Testis (tissue), 3 donors: ENCODE data around the gene CBFB. TPM values are rescaled to one million over a fixed set of nuclear protein-coding genes. Genes with fewer than 3 reads are reported as not detected.

Source experiments
- DNase-seq: peaks from one replicate; pipeline ENCODE4 v3.0.0-alpha.2; 2019
- H3K27ac ChIP-seq, 2 donors: fragments of 200-600 bp; sonication (generic); one replicate each; pipeline ENCODE4 v1.5.1; 2019
- H3K27me3 ChIP-seq: fragments of 200-600 bp; sonication (generic); one replicate; pipeline ENCODE4 v1.5.1; 2019
- H3K36me3 ChIP-seq: fragments of 200-600 bp; sonication (generic); one replicate; pipeline ENCODE4 v1.5.1; 2017; ENCODE audit warnings: low read depth; ENCODE audit errors: missing control alignments
- H3K4me1 ChIP-seq: fragments of 200-600 bp; sonication (generic); one replicate; pipeline ENCODE4 v1.5.1; 2019
- H3K4me3 ChIP-seq, 2 donors: fragments of 200-600 bp; sonication (generic); one replicate each; pipeline ENCODE4 v1.5.1; 2017 to 2019
- H3K9me3 ChIP-seq: fragments of 200-600 bp; sonication (generic); one replicate; pipeline ENCODE4 v1.5.1; 2017
- CTCF ChIP-seq, 3 experiments: fragments of 450-650 bp in 2 of 3; fragments of 200-600 bp in 1 of 3; sonication (generic) in 1 of 3; IDR thresholded peaks; one replicate each; pipeline ENCODE4 v1.5.1; 2016 to 2019; ENCODE audit warnings: antibody characterized with exemption in 3 of 3, mild to moderate bottlenecking in 2 of 3, moderate library complexity in 1 of 3
- POLR2A ChIP-seq: fragments of 450-650 bp; IDR thresholded peaks from one replicate; pipeline ENCODE4 v1.6.1; 2017; ENCODE audit warnings: antibody characterized with exemption, mild to moderate bottlenecking, moderate library complexity
- WGBS, 2 donors: methylation state at CpG; one replicate each; pipeline ENCODE4 v1.1.5; 2018; 5-methylcytosine and 5-hydroxymethylcytosine counted together
- intact Hi-C: fragments of 100-400 bp; cut with DNase I; formaldehyde crosslinking; loops from one replicate; pipeline ENCODE4 v1.15.1; 2023; ENCODE audit warnings: low total_unique reads
- polyA plus RNA-seq: library from polyadenylated mRNA; stranded (reverse); fragments of 350-450 nt; fragmentation: Illumina TruSeq; extraction: RNeasy Lipid Tissue Mini Kit (QIAGEN cat#74804); gene quantifications from one replicate; pipeline ENCODE4 v1.2.3, GENCODE V29; 2014; ENCODE audit warnings: low read depth, low replicate concordance; ENCODE audit not compliant: insufficient read depth
- total RNA-seq, 2 donors: library from RNA; depleted of rRNA; stranded (reverse); fragments of >200 nt; gene quantifications; one replicate each; pipeline ENCODE4 v1.2.3, GENCODE V29; 2016

Gene CBFB
- total and polyA plus RNA-seq, 3 donors from 2014 or later: 15.3 to 34.9 (median 23.3) TPM

- DNase-seq: peak; percentile 12
- Histone ChIP-seq H3K27ac (no peak overlapping the region), H3K4me1 (no peaks in the 10 kb centered on the region), H3K4me3 (no peak overlapping the region), H3K36me3 (no peaks in the 10 kb centered on the region), H3K9me3 (no peaks in the 10 kb centered on the region), H3K27me3 (no peaks in the 10 kb centered on the region)
- TF ChIP-seq POLR2A (no peak), CTCF (IDR thresholded peaks at IDR 0.05) (no peak)
- intact Hi-C loops: no loop called here
- WGBS, 2 donors: 82 to 92% methylated on average over 3 of the region's 3 CpGs
Observed at GRCh38 chr16:67021321-67021720, 7.6 kb upstream of the CBFB start.

GRCh38 chr16:67022531-67023214 lies 6.3 kb upstream of the CBFB start:
- intact Hi-C loops: no loop called here
- no peak for TF ChIP-seq POLR2A
- no peak for TF ChIP-seq CTCF (IDR thresholded peaks at IDR 0.05)
- WGBS, 2 donors: 71 to 72% methylated on average over 4 of the region's 4 CpGs

GRCh38 chr16:67023689-67024088 lies 5.3 kb upstream of the CBFB start:
- H3K4me1 ChIP-seq: no peaks in the 10 kb centered on the region
- DNase-seq: no peak
- no peaks in the 10 kb centered on the region for H3K27me3 ChIP-seq
- no peak overlapping the region for H3K4me3 ChIP-seq
- no peak for TF ChIP-seq CTCF (IDR thresholded peaks at IDR 0.05)
- no peak for TF ChIP-seq POLR2A
- no peaks in the 10 kb centered on the region for H3K36me3 ChIP-seq
- intact Hi-C loops: no loop called here
- 89 to 95% methylated on average over 1 of the region's 1 CpG for WGBS, 2 donors
- H3K27ac ChIP-seq: no peak overlapping the region
- no peaks in the 10 kb centered on the region for H3K9me3 ChIP-seq

More at GRCh38 chr16:67022531-67023214, 6.3 kb upstream of the CBFB start:
- no peak overlapping the region for H3K4me3 ChIP-seq
- no peak overlapping the region for H3K27ac ChIP-seq
- no peaks in the 10 kb centered on the region for H3K36me3 ChIP-seq
- peak; percentile 6 for DNase-seq
- no peaks in the 10 kb centered on the region for H3K9me3 ChIP-seq
- no peaks in the 10 kb centered on the region for H3K27me3 ChIP-seq
- no peaks in the 10 kb centered on the region for H3K4me1 ChIP-seq

- Histone ChIP-seq H3K27me3 (no peaks in the 10 kb centered on the region), H3K9me3 (no peaks in the 10 kb centered on the region), H3K27ac (no peak overlapping the region), H3K4me3 (no peak overlapping the region), H3K4me1 (no peaks in the 10 kb centered on the region), H3K36me3 (no peaks in the 10 kb centered on the region)
- peak; percentile 6 for DNase-seq
- TF ChIP-seq POLR2A (no peak), CTCF (IDR thresholded peaks at IDR 0.05) (no peak)
- intact Hi-C loops: no loop called here
- 71 to 85% methylated on average over 4 of the region's 4 CpGs for WGBS, 2 donors
Observed at GRCh38 chr16:67024384-67025209, 4.4 kb upstream of the CBFB start.
